GM19099 (cell line): Measurements from ENCODE around the gene PDIA4.

Source experiments
- POLR2A ChIP-seq: IDR thresholded peaks from 3 replicates; pipeline ENCODE4 v1.6.1; 2011; ENCODE audit warnings: low read depth; ENCODE audit not compliant: insufficient read length; ENCODE audit errors: extremely low read depth

The PDIA4 gene

GRCh38 chr7:149028346-149029109 lies at the start of gene PDIA4:
Gene PDIA4 (minus strand): TSS chr7:149028505. CDS start chr7:149028408, 97 bp downstream.
- TF ChIP-seq POLR2A: peak; percentile 90

- TF ChIP-seq POLR2A: no peak
These were observed 49.3 kb upstream of the PDIA4 start for GRCh38 chr7:149077594-149077993.

- TF ChIP-seq POLR2A: no peak
These were observed 47.0 kb upstream of the PDIA4 start for GRCh38 chr7:149075286-149075685.

GRCh38 chr7:149074116-149074885 lies 46.0 kb upstream of the PDIA4 start:
- no peak for TF ChIP-seq POLR2A

GRCh38 chr7:149072438-149072775 lies 44.1 kb upstream of the PDIA4 start:
- no peak for TF ChIP-seq POLR2A

GRCh38 chr7:149071641-149072437 lies 43.5 kb upstream of the PDIA4 start:
- no peak for TF ChIP-seq POLR2A

GRCh38 chr7:149071182-149071635 lies 42.9 kb upstream of the PDIA4 start:
- no peak for TF ChIP-seq POLR2A

- no peak for TF ChIP-seq POLR2A
These were observed 42.2 kb upstream of the PDIA4 start for GRCh38 chr7:149070372-149071125.

- TF ChIP-seq POLR2A: no peak
These were observed 39.6 kb upstream of the PDIA4 start for GRCh38 chr7:149067869-149068268.

- TF ChIP-seq POLR2A: no peak
These were observed 35.2 kb upstream of the PDIA4 start for GRCh38 chr7:149063476-149063875.

GRCh38 chr7:149060156-149060555 lies 31.9 kb upstream of the PDIA4 start:
- no peak for TF ChIP-seq POLR2A

- TF ChIP-seq POLR2A: no peak
These were observed 25.6 kb upstream of the PDIA4 start for GRCh38 chr7:149053885-149054284.

GRCh38 chr7:149053384-149053783 lies 25.1 kb upstream of the PDIA4 start:
- no peak for TF ChIP-seq POLR2A

GRCh38 chr7:149050941-149051340 lies 22.6 kb upstream of the PDIA4 start:
- no peak for TF ChIP-seq POLR2A

GRCh38 chr7:149048805-149049204 lies 20.5 kb upstream of the PDIA4 start:
- no peak for TF ChIP-seq POLR2A
